Stimulated activated CD8-positive, alpha-beta memory T cell treated with anti-CD3 and anti-CD28 coated beads, Interleukin-12 subunit alpha, Interleukin-12 subunit beta, amount 100 ng/mL, for 24 hours (primary cell): ENCODE data around the gene C2CD4A.

Source experiments
- DNase-seq: peaks from one replicate; pipeline ENCODE4 v3.0.0-alpha.2; 2020; ENCODE audit errors: extremely low read depth

C2CD4A gene

GRCh38 chr15:62059816-62060112 lies 7.0 kb upstream of the C2CD4A start:
- no peak for DNase-seq

DNA sequence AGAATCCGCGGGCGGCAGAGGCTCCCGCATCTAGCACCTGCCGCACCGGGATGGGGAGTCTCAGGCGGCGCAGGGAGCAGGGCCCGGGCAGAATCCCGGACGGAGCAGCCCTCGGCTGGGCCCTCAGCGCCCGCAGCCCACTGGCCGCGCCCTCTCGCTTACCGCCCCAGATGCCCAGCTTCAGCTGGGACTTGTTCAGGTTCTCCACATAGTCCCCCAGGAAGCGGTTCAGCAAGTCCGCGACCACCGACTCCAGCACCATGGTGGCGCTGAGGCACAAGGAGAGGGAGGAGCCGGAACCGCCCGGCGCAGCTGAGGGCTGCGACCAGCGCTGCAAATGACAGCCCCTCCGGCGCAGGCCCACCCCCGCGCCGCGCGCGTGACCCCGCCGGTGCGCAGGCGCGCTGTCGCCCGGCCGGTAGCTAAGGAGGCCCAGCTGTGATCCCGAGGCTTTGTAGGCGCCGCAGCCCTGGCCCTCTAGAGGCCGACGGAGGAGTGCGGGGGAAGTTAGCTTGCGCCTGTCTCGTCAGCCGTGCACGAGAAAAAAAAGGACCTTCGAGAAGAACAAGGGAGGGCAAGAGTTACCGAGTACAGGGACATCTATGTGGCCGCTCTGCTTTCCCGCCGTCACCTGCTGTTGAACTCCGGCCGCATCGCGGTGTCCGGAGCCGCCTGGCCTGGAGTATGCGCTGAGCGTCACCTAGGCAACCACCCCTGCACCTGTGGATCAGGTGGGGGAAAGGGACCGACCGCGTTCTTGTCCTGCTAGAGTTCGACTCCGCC lies 6.5 kb upstream of the C2CD4A start, which contains the start of gene VPS13C:
Gene VPS13C, minus strand, starts transcription at position 335 of the 783 bp plus-strand sequence. Its CDS starts 73 bp downstream, at position 262.
- DNase-seq: peak; percentile 72

- DNase-seq: no peak
These were observed 5.9 kb upstream of the C2CD4A start for GRCh38 chr15:62060896-62061280.

GRCh38 chr15:62063825-62064635 lies 2.7 kb upstream of the C2CD4A start:
- no peak for DNase-seq

GRCh38 chr15:62067448-62068044 lies 769 bp downstream of the C2CD4A start:
- no peak for DNase-seq

DNA sequence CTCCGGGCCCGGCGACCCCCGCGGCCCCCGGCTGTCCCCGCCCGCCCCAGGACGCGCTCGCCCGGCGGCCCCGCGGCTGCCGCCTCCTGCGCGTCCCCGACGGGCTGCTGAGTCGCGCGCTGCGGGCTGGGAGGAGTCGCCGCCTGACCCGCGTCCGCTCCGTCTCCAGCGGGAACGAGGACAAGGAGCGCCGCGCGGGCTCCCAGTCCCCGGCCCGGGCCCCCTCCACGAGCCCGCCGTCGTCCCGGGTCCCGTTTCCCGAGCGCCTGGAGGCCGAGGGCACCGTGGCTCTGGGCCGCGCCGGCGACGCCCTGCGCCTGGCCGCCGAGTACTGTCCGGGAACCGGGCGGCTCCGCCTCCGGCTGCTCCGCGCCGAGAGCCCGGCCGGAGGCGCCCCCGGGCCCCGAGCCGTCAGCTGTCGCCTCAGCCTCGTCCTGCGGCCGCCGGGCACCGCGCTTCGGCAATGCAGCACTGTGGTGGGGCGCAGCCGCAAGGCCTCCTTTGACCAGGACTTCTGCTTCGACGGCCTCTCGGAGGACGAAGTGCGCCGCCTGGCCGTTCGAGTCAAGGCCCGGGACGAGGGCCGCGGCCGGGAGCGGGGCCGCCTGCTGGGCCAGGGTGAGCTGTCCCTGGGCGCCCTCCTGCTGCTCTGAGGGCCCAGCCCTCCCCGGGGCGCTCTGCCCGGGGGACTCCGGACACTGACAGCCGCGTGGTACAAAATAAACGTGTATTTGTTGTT lies 1.5 kb downstream of the C2CD4A start:
- no peak for DNase-seq

DNA sequence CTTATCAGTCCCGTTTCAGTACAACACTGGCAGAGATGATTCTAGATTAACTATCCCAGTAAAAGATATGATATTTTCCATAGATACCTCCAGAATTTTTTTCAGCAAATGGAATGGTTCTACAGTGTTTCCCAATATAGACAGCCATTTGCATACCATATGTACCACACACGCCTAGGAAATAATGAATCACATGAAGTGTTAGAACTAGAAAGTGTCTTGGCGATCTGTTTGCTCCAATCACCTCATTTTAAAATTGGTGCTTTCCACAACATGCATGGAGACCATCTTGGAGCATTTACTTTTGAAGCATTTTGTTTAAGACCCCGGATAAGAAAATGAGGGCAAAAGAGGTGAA lies 2.0 kb downstream of the C2CD4A start:
- no peak for DNase-seq

DNA sequence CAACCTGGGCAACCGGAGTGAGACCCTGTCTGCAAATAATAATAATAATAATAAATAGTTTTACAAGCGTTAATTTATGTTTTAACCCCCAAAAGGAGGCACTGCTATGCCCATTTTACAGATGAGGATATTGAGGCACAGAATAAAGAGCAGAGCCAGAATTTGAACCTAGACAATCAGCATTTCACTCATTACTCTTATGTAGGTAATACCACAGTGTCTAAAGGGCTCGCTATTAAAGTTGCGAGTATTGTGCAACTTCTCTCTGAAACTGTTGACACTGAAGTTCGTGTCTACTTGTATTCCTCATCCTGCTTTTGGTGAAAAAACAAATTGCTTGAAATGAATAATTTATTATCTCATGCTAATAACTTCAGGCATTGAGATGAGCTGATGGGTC lies 2.8 kb downstream of the C2CD4A start:
- DNase-seq: no peak

DNA sequence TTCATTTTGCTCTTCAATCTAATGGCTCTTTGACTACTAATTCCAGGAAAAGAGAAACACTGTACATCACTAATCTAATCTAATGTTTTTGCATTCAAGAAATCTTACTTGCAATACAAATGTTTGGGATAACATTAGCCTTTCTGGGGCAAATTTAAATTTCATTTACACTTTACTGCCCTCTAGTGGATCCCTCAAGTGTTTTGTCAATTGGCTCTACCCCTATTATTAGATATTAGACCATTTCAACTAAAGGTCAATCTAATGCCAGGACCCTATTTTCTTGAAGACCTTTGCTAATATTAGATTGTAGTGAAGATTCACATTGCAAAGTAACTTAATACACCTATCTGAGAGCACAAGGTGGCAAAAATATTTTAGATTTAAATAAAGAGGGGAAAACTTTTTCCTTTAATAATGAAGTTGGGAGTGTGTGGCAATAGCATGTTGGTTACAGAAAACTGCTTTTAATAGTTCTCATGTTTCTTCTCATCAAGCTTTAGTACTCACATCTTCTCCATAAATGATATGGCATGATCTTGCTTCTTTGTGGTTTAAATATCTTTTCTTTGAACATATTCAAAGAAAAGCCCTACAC lies 5.0 kb downstream of the C2CD4A start:
- DNase-seq: no peak

DNA sequence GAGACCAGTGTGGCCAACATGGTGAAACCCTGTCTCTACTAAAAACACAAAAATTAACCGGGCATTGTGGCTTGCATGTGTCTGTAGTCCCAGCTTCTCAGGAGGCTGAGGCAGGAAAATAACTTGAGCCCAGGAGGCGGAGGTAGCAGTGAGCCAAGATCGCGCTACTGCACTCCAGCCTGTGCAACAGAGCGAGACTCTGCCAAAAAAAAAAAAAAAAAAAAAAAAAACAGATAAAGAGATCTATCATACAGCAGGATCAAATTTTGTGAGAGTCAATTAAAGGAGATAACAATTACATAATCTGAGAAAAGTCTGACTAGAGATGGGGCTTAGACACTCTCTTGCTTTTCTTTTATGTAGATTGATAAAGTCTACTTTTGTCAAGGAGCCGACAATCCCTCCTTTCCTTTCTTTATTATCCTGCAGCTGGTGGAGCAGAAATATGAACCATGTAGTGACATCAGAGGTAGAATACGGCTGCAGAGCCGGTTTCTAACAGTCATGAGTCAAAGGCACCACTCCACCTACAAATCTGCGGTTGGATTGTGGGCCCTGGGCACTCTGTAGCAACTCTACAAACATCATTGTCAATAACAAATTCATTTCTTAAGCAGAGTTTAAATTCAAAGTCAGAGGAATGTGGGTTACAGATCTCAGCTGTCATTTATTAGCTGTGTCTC lies 9.0 kb downstream of the C2CD4A start:
- DNase-seq: no peak

- no peak for DNase-seq
These were observed 12.8 kb downstream of the C2CD4A start for GRCh38 chr15:62079594-62079993.

DNA sequence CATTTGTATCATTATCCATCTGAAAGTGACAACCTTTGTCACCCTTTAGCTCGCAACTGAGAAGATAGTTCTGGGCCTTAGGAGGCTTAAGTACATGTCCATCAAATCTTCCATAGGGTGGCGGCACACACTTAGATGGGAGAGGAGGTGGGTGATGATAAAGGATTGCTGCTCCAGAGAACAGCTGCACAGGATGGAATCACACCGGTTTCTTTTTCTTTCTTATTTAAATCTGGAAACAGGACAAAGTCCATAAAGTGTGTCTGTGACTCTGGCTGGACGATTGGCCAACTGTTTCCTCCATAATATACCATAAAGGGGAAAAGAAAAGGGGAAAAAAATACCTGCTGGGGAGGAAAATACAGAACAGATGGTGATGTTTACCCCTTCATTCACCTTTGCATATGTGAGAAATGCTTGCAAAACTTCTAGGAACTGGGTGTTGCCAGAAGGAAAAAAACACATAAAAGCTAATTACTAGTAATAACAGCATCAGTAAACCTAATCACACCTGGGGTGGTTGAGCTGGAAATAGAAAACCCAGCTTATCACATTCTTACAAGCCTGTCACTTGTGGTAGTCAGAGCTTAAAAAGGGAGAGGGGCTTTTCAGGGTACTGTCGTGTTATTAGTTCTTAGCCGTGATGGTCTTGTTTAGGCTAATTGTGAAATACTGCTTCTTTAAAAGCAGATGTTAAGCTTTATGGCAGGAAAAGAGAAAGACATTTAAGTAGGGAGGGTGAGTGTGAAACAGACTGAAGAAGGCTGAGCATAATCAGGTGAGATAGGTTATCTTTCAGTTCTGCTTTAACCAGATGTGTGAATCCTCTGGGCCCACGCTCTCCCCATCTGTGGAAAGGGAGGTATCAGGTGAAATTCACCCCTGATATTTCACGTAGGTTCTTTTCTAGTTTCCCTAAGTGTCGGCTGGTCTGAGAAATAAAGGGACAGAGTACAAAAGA lies 16.7 kb downstream of the C2CD4A start:
- no peak for DNase-seq

DNA sequence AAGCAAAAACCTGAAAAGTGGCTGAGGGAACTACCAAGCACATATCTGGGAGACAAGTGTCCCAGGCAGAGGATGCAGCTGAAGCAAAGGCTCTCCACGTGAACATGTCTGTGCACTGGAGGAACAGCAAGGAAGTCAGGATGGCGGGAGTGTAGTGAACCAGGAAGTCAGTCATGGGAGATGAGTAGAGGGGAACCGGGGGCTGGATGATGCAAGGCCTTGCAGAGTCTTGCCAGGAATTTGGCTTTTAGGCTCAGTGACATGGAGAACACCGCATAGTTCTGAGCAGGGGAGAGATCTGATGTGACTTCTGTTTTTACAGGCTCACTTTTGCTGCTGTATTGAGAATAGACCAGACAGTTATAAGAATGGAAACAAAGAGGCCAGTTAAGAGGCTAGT lies 19.0 kb downstream of the C2CD4A start:
- DNase-seq: no peak

DNA sequence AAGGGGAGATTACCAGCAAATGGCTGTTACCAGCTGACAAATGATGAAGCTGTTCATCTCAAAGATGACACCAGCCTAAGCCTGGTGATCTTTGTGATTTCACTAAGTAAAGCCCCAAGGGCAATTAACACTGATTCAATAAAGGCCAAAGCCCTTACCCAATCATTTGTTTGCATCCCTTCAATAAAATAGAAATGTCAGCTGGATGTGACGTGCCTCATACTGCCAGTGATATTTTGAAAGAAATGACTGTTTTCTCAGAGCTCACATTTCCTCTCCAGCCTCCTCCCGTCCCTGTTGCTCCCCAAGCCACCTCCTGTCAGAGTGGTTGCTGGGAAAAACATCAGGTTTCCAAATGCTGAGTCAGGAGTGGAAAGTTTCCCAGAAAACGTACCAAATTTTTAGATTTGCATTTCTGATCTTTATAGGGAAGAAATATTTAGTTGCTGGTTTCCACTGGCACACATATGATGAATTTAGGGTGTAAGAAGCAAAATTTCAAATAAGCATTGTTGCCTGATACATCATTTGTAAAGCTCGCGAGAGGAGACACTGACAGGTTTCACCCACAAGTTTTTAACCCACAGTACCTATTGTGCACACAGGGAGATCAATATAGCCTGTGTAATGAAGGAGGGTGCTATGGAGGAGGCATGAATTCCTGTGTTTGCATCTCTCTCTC lies 21.0 kb downstream of the C2CD4A start:
- DNase-seq: no peak

GRCh38 chr15:62088353-62088693 lies 21.5 kb downstream of the C2CD4A start:
- DNase-seq: no peak

- DNase-seq: no peak
These were observed 22.8 kb downstream of the C2CD4A start for GRCh38 chr15:62089616-62090015.

- DNase-seq: no peak
These were observed 24.2 kb downstream of the C2CD4A start for GRCh38 chr15:62090988-62091387.

- DNase-seq: no peak
These were observed 27.0 kb downstream of the C2CD4A start for GRCh38 chr15:62093809-62094208.

DNA sequence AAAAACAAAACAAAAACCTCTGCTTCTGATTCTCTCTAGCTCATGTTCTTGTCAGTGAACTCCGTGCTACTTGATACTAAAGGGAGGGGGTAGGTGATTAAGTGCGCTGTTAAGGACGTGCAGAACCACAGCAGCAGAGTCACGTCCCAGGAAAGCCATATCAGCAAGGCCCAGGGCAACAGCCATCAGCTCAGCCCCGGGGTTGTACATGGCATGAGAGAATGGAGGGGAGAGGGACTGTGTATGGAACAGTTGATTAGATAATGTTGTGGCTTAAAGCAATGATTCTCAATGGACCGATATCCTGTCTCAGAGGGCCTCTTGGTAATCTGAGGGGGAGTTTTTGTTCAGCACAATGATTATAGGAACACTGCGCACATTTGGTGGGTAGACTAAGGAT lies 27.6 kb downstream of the C2CD4A start:
- DNase-seq: no peak
